ENCODE measurements around the gene DNAJC12.

The DNAJC12 gene

GRCh38 chr10:67807855-67808456 lies 30.0 kb downstream of the DNAJC12 start:
- Histone ChIP-seq H3K36me3 (replicated peaks) (no peaks in the 10 kb centered on the region), H3K27me3 (replicated peaks) (no peaks in the 10 kb centered on the region), H3K27ac (no peak overlapping the region), H3K4me3 (ENCODE audit: low read depth, low read length) (no peak overlapping the region)
- in situ Hi-C loops (cut with HindIII; ENCODE audit: low pct_ligation_motif_present, low sequenced_read_pairs): no loop called here
- DNase-seq: no peak
- TF ChIP-seq, protein P1, sequence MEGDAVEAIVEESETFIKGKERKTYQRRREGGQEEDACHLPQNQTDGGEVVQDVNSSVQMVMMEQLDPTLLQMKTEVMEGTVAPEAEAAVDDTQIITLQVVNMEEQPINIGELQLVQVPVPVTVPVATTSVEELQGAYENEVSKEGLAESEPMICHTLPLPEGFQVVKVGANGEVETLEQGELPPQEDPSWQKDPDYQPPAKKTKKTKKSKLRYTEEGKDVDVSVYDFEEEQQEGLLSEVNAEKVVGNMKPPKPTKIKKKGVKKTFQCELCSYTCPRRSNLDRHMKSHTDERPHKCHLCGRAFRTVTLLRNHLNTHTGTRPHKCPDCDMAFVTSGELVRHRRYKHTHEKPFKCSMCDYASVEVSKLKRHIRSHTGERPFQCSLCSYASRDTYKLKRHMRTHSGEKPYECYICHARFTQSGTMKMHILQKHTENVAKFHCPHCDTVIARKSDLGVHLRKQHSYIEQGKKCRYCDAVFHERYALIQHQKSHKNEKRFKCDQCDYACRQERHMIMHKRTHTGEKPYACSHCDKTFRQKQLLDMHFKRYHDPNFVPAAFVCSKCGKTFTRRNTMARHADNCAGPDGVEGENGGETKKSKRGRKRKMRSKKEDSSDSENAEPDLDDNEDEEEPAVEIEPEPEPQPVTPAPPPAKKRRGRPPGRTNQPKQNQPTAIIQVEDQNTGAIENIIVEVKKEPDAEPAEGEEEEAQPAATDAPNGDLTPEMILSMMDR (IDR thresholded peaks at IDR 0.05; ENCODE audit: low read depth, low read length, missing control alignments): no peak

DNA sequence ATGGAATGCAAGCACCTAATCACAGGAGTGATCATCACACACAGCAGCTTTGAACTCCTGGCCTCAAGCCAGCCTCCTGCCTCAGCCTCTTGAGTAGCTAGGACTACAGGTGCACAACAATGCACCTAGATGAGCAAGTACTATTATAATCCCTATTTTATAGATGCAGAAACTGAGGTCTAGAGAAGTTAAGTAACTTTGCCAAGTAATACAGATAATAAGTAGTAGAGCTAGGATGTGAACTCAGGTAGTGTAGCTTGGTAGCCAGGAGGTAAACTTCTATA lies 33.7 kb downstream of the DNAJC12 start:
- Histone ChIP-seq H3K36me3 (replicated peaks) (no peaks in the 10 kb centered on the region), H3K27me3 (replicated peaks) (no peaks in the 10 kb centered on the region), H3K27ac (no peak overlapping the region), H3K4me3 (ENCODE audit: low read depth, low read length) (no peak overlapping the region)
- TF ChIP-seq, protein P1 (IDR thresholded peaks at IDR 0.05; ENCODE audit: low read depth, low read length, missing control alignments): no peak
- no peak for DNase-seq
- in situ Hi-C loops (cut with HindIII; ENCODE audit: low pct_ligation_motif_present, low sequenced_read_pairs): no loop called here

GRCh38 chr10:67803588-67804394 lies 34.2 kb downstream of the DNAJC12 start:
- Histone ChIP-seq H3K27ac (no peak overlapping the region), H3K4me3 (ENCODE audit: low read depth, low read length) (no peak overlapping the region), H3K36me3 (replicated peaks) (no peaks in the 10 kb centered on the region), H3K27me3 (replicated peaks) (no peaks in the 10 kb centered on the region)
- in situ Hi-C loops (cut with HindIII; ENCODE audit: low pct_ligation_motif_present, low sequenced_read_pairs): no loop called here
- DNase-seq: no peak
- TF ChIP-seq, protein P1 (IDR thresholded peaks at IDR 0.05; ENCODE audit: low read depth, low read length, missing control alignments): no peak

DNA sequence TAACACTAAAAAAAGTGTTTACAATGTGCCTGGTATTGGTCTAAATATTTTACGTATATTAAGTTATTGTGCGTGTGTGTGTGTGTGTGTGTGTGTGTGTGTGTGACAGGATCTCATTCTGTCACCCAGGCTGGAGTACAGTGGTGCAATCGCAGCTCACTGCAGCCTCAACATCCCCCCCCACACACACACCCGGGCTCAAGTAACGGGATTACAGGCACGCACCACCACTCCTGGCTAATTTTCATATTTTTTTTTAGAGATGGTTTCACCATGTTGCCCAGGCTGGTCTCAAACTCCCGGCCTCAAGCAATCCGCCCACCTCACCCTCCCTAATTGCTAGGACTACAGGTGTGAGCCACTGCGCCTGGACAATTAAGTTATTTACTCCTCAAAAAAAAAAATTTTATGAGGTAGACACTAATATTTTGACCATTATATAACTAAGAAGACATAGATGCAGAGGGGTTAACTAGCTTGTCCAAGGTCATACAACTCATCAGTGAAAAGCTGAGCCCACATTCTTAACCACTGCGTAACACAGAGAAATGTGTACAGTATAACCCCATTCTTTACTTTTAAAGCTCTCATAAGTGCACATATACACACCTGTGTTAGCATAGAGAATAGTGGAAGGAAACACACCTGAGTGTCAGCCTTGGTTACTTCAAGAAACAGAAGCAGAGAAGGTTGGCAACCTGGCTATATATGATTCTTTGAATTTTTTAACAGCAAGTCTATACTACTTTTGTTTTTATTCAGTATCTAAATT lies 35.0 kb downstream of the DNAJC12 start:
- H3K4me3 ChIP-seq (ENCODE audit: low read depth, low read length): no peak overlapping the region
- in situ Hi-C loops (cut with HindIII; ENCODE audit: low pct_ligation_motif_present, low sequenced_read_pairs): no loop called here
- H3K27ac ChIP-seq: no peak overlapping the region
- H3K36me3 ChIP-seq (replicated peaks): no peaks in the 10 kb centered on the region
- no peaks in the 10 kb centered on the region for H3K27me3 ChIP-seq (replicated peaks)
- TF ChIP-seq, protein P1 (IDR thresholded peaks at IDR 0.05; ENCODE audit: low read depth, low read length, missing control alignments): no peak
- no peak for DNase-seq

DNA sequence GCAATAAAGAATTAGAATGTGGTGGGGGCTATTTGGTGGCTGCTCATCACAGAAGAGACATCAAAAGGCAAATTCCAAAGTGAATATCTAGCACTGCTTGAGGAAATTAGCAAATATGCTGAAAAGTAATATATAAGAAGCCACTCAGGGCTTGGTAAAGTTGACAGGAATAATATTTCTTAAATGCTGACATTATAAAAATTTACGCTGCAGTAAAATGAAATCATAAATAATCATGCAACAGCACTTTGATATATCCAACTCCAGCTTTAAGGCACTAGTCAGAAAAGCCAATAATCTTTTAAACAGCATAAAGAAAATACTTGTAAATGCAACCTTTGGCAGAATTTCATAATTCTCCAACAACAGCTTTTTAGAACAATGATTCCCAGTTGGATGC lies 36.9 kb downstream of the DNAJC12 start:
- in situ Hi-C loops (cut with HindIII; ENCODE audit: low pct_ligation_motif_present, low sequenced_read_pairs): no loop called here
- TF ChIP-seq, protein P1 (IDR thresholded peaks at IDR 0.05; ENCODE audit: low read depth, low read length, missing control alignments): no peak
- Histone ChIP-seq H3K36me3 (replicated peaks) (no peaks in the 10 kb centered on the region), H3K27me3 (replicated peaks) (no peaks in the 10 kb centered on the region), H3K4me3 (ENCODE audit: low read depth, low read length) (no peak overlapping the region), H3K27ac (no peak overlapping the region)
- DNase-seq: no peak

All from brain microvascular endothelial cell (primary cell).